K562 (cell line): ENCODE measurements around the gene FARP1. TPM values are rescaled to one million over a fixed set of nuclear protein-coding genes. Genes with fewer than 3 reads are reported as not detected.

ENCODE experiments used
- ATAC-seq: fragments of 200-7000 bp; cut with Tn5 transposase; 3 replicates; pipeline ENCODE4 v1.9.1; 2020; ENCODE audit warnings: moderate library complexity
- BruUV-seq: library from RNA; stranded (reverse); fragments of 400-500 nt; replicated peaks from 2 replicates; lab custom pipeline; 2021; lab: Mats Ljungman, UMichigan
- CTCF ChIA-PET: fragments of 300-600 bp; formaldehyde crosslinking; extraction: SDS; loops from one replicate; lab custom pipeline; 2021; ENCODE audit warnings: low intra/inter-chr PET ratio; lab: Yijun Ruan, JAX
- POLR2A ChIA-PET: fragments of 300-600, 350-650 bp; sonication (Branson Sonifier 250); formaldehyde crosslinking; extraction: SDS; loops from one replicate; lab custom pipeline; 2021; ENCODE audit warnings: antibody characterized with exemption, inconsistent platforms; lab: Yijun Ruan, JAX
- DNase-seq, 4 experiments: peaks; one replicate each; pipeline versions ENCODE4 v3.0.0 to v3.0.0-alpha.2; 2011 to 2018; ENCODE audit warnings: low spot score in 3 of 4, mixed read lengths in 3 of 4; ENCODE audit errors: extremely low read depth in 1 of 4
- FAIRE-seq: peaks from 2 replicates; lab custom pipeline; 2011; peaks lifted over from hg19 to GRCh38; lab: Jason Lieb, UNC
- H2AFZ ChIP-seq: 2 replicates; pipeline ENCODE4 v1.6.0; 2011; ENCODE audit warnings: low read depth, low read length, control low read depth, inconsistent platforms
- H3K27ac ChIP-seq: fragments of 200-600 bp; 3 replicates; pipeline ENCODE4 v1.8.0; 2011; ENCODE audit warnings: low read depth, mild to moderate bottlenecking, control low read depth, inconsistent platforms, low read length, moderate library complexity, mixed read lengths; ENCODE audit errors: extremely low read depth
- H3K27me3 ChIP-seq, 2 experiments: fragments of 300-600 bp in 1 of 2; 2 replicates in 1 of 2; 3 replicates in 1 of 2; pipeline versions ENCODE4 v1.6.0 to v1.8.0; 2011; ENCODE audit warnings: inconsistent platforms in 2 of 2, low read length in 2 of 2, mild to moderate bottlenecking in 1 of 2, mixed read lengths in 1 of 2, moderate library complexity in 1 of 2; ENCODE audit not compliant: control insufficient read depth in 2 of 2, insufficient read depth in 2 of 2
- H3K36me3 ChIP-seq: fragments of 300-600 bp; 3 replicates; pipeline ENCODE4 v1.8.0; 2011; ENCODE audit warnings: mild to moderate bottlenecking, low read length, inconsistent platforms; ENCODE audit not compliant: control insufficient read depth, insufficient read depth
- H3K4me1 ChIP-seq, 2 experiments: fragments of 200-600 bp in 1 of 2; replicated peaks in 1 of 2; 2 replicates in 1 of 2; 3 replicates in 1 of 2; pipeline versions ENCODE4 v1.5.1 to v1.8.0; 2011; ENCODE audit warnings: inconsistent platforms in 2 of 2, low read length in 2 of 2, mild to moderate bottlenecking in 1 of 2, mixed read lengths in 1 of 2, moderate library complexity in 1 of 2; ENCODE audit not compliant: control insufficient read depth in 2 of 2, insufficient read depth in 2 of 2
- H3K4me2 ChIP-seq: 2 replicates; pipeline ENCODE4 v1.6.1; 2011; ENCODE audit warnings: low read length, control low read depth, inconsistent platforms, mixed read lengths; ENCODE audit not compliant: insufficient read depth
- H3K4me3 ChIP-seq: fragments of 200-600 bp; sonication (generic), shearing (Covaris generic); 2 replicates; pipeline ENCODE4 v1.5.1; 2016; ENCODE audit warnings: control low read depth, inconsistent platforms
- H3K79me2 ChIP-seq: fragments of 200-600 bp; 3 replicates; pipeline ENCODE4 v1.8.0; 2011; ENCODE audit warnings: low read length, inconsistent platforms; ENCODE audit not compliant: control insufficient read depth, insufficient read depth
- H3K9ac ChIP-seq, 2 experiments: 2 replicates each; pipeline versions ENCODE4 v1.6.0 to v1.6.1; 2011; ENCODE audit warnings: low read depth in 2 of 2, low read length in 2 of 2, control low read depth in 1 of 2, inconsistent platforms in 1 of 2, mild to moderate bottlenecking in 1 of 2, mixed read lengths in 1 of 2; ENCODE audit not compliant: insufficient read depth in 1 of 2
- H3K9me1 ChIP-seq: one replicate; pipeline ENCODE4 v1.6.0; 2011; ENCODE audit warnings: inconsistent platforms, mild to moderate bottlenecking, low read length, moderate library complexity; ENCODE audit not compliant: control insufficient read depth, insufficient read depth
- H3K9me3 ChIP-seq: replicated peaks from 2 replicates; pipeline ENCODE4 v1.5.1; 2011; ENCODE audit warnings: low read depth, low read length, inconsistent platforms; ENCODE audit not compliant: control insufficient read depth, insufficient read depth
- H4K20me1 ChIP-seq: replicated peaks from 2 replicates; pipeline ENCODE4 v1.6.1; 2011; ENCODE audit warnings: low read length, inconsistent platforms, mixed read lengths; ENCODE audit not compliant: control insufficient read depth, insufficient read depth
- TEAD2 ChIP-seq: fragments of 450-650 bp; IDR thresholded peaks from 2 replicates; pipeline ENCODE4 v1.6.1; 2016; ENCODE audit warnings: missing genetic modification characterization, control low read depth, missing compliant biosample characterization
- THRAP3 ChIP-seq: fragments of 450-650 bp; IDR thresholded peaks from 2 replicates; pipeline ENCODE4 v1.6.1; 2016; ENCODE audit warnings: mild to moderate bottlenecking, inconsistent platforms, borderline replicate concordance
- WGBS: fragments of 100-300 bp; shearing (Covaris generic); methylation state at CpG from one replicate; pipeline ENCODE4 v1.1.6; 2016; ENCODE audit warnings: low coverage, mixed read lengths; ENCODE audit not compliant: insufficient coverage; ENCODE audit errors: missing lambda C conversion rate; 5-methylcytosine and 5-hydroxymethylcytosine counted together
- in situ Hi-C: fragments of 300-500 bp; cut with MboI; formaldehyde crosslinking; loops from 4 replicates; pipeline ENCODE4 v1.15.0; 2018; ENCODE audit warnings: inconsistent platforms, mixed read lengths
- intact Hi-C: fragments of 100-400 bp; cut with micrococcal nuclease; formaldehyde crosslinking; loops from 2 replicates; pipeline ENCODE4 v1.14.2; 2022
- polyA plus RNA-seq, 8 experiments: library from polyadenylated mRNA; depleted of rRNA in 4 of 8; stranded (reverse) in 5 of 8; unstranded in 3 of 8; fragments of >200 nt; fragmentation: Nextera tagmentation in 2 of 8; fragmentation: Illumina TruSeq in 1 of 8; extraction: Ambion mirVana in 2 of 8; extraction: Trizol in 1 of 8; gene quantifications; 2 replicates each; pipeline versions ENCODE4 v1.2.1 to v1.2.3, GENCODE V29; 2011 to 2014; ENCODE audit warnings: inconsistent platforms in 1 of 8, missing spikeins in 1 of 8
- total RNA-seq, 7 experiments: library from RNA; depleted of rRNA in 6 of 7; stranded (reverse); fragments of >200 nt in 6 of 7; fragmentation: Illumina TruSeq in 2 of 7; extraction: Trizol in 2 of 7; gene quantifications; 2 replicates each; pipeline versions ENCODE4 v1.2.1 to v1.2.3, GENCODE V29; 2011 to 2021; ENCODE audit warnings: low replicate concordance in 1 of 7
- TF ChIP-seq, protein P1 (sequence below): fragments of 450-650 bp; IDR thresholded peaks from 2 replicates; pipeline ENCODE4 v1.6.1; 2014; ENCODE audit warnings: low read depth, mild to moderate bottlenecking, moderate library complexity, borderline replicate concordance
- TF ChIP-seq, protein P2 (sequence below), 3 experiments: IDR thresholded peaks in 2 of 3; conservative IDR thresholded peaks in 1 of 3; 2 replicates each; pipeline ENCODE4 v1.5.1; 2011 to 2012; ENCODE audit warnings: low read length in 3 of 3, mild to moderate bottlenecking in 3 of 3, control low read depth in 2 of 3, improper control_type of control experiment in 1 of 3, inconsistent platforms in 1 of 3, low read depth in 1 of 3, mixed read lengths in 1 of 3, moderate library complexity in 1 of 3; ENCODE audit not compliant: insufficient read depth in 2 of 3

The FARP1 gene
- total and polyA plus RNA-seq, 9 of the 15 experiments (the other 6 are each of a cell fraction or from before 2014, with no cell fraction given) = 0.03 to 0.29 (median 0.05) TPM; not detected in 3

DNA sequence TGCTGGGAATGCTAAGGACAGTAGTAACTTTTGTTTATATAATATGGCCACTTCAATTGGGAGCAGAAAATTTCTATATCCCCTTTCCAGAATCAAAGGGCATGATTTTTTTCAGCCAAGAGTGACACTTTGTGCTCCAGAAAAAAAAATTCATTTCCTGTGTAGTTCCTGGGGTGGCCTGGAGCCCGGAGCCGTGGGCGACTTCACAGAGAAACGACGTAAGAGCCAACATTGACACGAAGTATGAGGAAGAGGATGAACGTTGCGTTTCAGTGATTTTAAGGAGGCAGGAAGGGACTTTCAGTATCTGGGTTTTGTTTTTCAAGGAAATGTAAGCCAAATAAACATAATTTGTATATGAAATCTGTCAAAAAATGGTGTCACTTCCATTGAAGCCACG lies 246.4 kb downstream of the FARP1 start (continued):
- TF ChIP-seq, protein P1, sequence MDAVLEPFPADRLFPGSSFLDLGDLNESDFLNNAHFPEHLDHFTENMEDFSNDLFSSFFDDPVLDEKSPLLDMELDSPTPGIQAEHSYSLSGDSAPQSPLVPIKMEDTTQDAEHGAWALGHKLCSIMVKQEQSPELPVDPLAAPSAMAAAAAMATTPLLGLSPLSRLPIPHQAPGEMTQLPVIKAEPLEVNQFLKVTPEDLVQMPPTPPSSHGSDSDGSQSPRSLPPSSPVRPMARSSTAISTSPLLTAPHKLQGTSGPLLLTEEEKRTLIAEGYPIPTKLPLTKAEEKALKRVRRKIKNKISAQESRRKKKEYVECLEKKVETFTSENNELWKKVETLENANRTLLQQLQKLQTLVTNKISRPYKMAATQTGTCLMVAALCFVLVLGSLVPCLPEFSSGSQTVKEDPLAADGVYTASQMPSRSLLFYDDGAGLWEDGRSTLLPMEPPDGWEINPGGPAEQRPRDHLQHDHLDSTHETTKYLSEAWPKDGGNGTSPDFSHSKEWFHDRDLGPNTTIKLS = no peak
- TF ChIP-seq TEAD2 (tag) = no peak

DNA sequence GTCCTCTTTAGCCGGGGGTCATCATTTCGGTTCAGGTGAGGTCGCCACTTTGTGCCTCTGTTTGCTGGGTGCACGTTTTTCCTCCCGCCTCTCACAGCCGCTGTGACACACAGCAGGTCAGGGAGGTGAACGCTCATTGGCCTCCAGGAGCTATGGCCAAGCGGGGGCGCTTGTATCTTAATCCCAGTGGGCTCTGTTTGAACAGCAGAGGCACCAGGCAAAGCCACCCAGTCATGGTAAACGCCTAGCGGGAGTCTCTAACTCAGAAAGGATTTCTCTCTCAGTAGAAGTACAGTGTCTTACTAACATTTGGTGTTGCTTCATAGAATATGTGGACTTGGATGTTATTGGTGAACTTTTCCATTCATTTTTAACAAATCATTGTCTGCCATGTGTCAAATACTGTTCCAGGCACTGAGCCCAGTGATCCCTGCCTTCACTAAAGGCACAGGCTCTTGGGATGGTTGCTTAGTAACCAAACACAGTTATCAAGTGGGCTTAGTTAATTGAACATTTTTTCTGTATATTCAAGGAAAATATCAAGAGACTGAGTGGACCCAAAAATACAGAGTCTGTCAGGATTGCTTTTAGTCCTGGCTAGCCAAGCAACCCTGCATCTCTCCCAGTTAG lies 247.3 kb downstream of the FARP1 start:
- H2AFZ ChIP-seq = no peak overlapping the region
- peaks cover 22 to 43% of the 10 kb centered on the region in 2 experiments for H3K27me3 ChIP-seq
- H3K4me3 ChIP-seq = no peak overlapping the region
- in situ Hi-C loops = no loop called here
- ChIA-PET POLR2A (no interaction called here), CTCF (no interaction called here)
- BruUV-seq = no TSS peak
- no peaks in the 10 kb centered on the region for H4K20me1 ChIP-seq
- no peaks in the 10 kb centered on the region for H3K36me3 ChIP-seq
- no peak overlapping the region for H3K9ac ChIP-seq
- H3K79me2 ChIP-seq = no peaks in the 10 kb centered on the region
- H3K9me3 ChIP-seq = no peaks in the 10 kb centered on the region
- 0% methylated on average over 11 of the region's 11 CpGs for WGBS
- ATAC-seq = 0 out of 3 replicates have a peak, but pooled peaks have one; percentile 28
- H3K9me1 ChIP-seq = no peaks in the 10 kb centered on the region
- no peak overlapping the region for H3K4me2 ChIP-seq
- FAIRE-seq = no peak
- no peak overlapping the region for H3K27ac ChIP-seq
- intact Hi-C loops = no loop called here
- DNase-seq = no peak
- no peak for TF ChIP-seq THRAP3
- TF ChIP-seq, protein P2, sequence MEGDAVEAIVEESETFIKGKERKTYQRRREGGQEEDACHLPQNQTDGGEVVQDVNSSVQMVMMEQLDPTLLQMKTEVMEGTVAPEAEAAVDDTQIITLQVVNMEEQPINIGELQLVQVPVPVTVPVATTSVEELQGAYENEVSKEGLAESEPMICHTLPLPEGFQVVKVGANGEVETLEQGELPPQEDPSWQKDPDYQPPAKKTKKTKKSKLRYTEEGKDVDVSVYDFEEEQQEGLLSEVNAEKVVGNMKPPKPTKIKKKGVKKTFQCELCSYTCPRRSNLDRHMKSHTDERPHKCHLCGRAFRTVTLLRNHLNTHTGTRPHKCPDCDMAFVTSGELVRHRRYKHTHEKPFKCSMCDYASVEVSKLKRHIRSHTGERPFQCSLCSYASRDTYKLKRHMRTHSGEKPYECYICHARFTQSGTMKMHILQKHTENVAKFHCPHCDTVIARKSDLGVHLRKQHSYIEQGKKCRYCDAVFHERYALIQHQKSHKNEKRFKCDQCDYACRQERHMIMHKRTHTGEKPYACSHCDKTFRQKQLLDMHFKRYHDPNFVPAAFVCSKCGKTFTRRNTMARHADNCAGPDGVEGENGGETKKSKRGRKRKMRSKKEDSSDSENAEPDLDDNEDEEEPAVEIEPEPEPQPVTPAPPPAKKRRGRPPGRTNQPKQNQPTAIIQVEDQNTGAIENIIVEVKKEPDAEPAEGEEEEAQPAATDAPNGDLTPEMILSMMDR (IDR thresholded peaks at IDR 0.05 in 2 of 3, conservative IDR thresholded peaks at IDR 0.05 in 1 of 3; ENCODE audit: insufficient read depth in 2 of 3, low read depth in 1 of 3, low read length in 3 of 3) = 0 out of 6 replicates have a peak, but pooled peaks of 1 of the 3 experiments have one; percentile 6
- H3K4me1 ChIP-seq = no peaks in the 10 kb centered on the region; a peak in 1 of 5 replicates
